UCSD-AML1 (cell line): Measurements from ENCODE around the gene HADHA.

Source experiments
- DNase-seq: peaks from one replicate; lab custom pipeline; 2025; ENCODE audit not compliant: unreplicated experiment; lab: John Stamatoyannopoulos, UW

The HADHA gene

DNA sequence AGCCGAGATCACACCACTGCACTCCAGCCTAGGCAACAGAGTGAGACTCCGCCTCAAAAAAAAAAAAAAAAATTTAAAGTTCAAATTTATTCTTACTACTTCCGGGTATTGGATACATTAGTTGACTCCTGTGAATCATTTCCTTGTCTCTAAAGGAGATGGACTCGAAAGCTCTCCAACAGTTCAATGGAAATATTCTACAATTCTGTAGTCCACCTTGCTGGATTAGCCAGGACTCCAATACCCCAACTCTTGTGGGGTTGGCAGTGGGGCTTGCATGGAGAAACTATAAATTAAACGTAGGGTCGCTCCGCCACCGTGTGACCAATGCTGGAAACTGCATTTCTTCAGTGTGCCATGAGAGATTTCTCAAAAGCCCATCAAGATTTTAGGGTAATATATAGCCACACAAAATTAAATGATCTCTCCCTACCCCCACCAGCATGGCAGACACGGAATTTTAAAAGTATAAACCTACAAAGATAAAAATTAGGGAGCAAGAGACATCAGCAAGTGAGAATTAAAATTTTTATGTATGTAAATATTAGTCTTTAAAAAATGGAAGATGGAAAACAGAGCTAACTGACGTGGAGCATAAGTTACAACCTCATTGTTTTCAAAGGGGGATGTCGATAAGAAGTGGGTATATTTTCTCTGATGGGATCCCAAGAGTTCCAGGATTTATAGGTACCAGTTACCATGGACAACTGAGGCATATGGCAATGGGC lies 99.3 kb downstream of the HADHA start:
- peak; percentile 60 for DNase-seq

DNA sequence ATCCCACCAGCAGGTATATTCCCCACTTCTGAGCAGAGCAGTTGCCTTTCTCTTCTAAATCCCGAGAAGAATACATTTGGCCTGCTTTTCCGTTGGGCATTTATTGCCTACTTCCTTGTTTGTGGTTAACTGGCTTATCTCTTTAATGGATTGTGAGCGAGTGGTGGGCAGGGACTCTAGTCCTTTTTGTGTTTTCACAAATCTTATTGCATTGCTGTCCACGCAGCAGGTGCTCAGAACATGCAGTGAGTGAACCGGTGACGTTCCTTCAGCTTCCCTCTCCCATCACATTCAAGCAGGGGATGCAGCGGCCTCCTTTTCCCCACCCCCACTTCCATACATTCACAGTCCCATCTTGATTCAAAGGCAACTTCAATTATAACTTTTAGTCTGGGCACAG lies 100.4 kb downstream of the HADHA start:
- no peak for DNase-seq

DNA sequence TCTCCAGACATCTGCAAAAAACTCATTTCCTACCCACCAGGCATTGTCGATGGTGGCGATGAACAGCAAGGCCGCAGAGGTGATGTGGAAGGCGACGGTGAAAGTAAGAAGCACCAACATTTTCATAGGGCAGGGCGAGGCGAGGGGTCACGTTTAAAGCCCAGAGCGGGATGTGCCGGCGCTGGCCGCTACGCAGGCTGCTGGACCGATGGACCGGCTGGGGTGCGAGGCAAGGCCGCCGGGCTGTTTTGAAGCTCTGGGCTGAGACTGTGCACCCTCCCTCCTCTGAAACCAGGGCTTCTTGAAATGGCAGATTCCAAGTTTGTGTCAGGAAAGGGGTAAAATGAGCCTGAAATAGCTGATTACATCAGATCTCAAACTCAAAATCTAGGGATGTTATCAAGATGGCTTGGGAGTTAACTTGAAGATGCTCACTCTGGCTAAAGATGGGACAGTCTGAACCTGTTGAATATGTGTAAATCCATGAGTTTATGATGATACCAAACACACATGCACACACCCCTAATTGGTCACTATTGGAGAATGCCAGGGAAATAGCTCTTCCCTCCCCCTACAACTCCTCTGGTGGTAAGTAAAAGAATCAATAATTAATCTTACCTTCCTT lies 103.2 kb downstream of the HADHA start:
- no peak for DNase-seq
